ENCODE data around the gene MBP.
A peak's percentile ranks its signal among the peaks of the same experiment; 100 is the strongest.
"Not testable (repeated sequence)": the region's sequence is repeated elsewhere in the genome, so short reads cannot be mapped to it uniquely, and the experiment has no call there.

Gene MBP

DNA sequence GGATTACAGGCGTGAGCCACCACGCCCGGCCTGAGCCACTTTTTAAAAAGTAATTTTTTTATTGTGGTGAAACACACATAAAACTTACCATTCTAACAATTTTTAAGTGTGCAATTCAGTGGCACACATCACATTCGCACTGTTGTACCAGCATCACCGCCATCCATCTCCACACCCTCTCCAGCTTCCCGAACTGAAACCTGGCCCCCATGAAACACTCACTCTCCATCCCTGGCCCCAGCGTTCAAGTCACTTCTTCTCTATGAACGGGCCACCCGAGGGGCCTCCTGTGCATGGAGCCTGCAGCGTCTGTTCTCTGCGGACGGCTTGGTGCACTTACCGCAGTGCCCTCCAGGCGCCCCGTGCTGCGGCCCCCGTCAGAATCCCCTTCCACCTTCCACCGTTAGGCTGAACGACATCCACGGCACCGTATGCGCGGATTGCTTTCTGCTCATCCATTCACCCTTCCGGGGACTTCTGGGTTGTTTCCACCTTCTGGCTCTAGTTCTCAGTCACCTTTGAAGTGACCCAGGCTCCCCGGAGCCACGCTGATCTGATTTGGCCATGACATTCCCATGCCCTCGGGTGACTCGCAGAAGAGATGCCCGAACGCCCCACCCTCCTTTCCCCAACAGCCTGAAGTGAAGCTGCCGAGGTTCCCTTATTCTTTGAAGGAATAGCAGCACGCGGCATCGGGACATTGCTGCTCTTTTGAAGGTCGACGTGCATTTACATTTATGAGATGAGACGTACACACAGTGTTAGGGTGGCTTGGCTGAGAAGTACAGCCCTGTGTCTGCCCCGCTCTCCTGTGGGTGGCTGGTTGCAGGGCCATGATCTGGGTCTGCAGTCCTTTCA lies 134.4 kb downstream of the MBP start:
- no peak for DNase-seq

DNA sequence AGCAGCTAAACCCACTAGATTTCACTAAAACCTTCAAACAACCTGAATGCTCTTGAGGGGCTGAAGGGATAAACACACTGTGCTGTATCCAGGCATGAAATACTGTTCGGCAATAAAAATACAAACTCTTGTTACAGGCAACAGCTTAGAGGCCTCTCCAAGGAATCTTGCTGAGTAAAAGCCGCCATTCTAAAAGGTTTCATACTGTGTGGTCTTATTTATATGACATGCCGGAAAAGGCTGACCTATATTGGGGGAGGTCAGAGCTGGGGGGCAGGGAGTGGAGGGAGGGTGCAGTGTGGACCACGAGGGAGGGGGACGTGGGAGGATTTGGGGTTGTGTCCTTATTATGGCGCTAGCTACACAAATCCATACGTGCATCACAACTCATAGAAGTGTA lies 136.2 kb downstream of the MBP start:
- no peak for DNase-seq

DNA sequence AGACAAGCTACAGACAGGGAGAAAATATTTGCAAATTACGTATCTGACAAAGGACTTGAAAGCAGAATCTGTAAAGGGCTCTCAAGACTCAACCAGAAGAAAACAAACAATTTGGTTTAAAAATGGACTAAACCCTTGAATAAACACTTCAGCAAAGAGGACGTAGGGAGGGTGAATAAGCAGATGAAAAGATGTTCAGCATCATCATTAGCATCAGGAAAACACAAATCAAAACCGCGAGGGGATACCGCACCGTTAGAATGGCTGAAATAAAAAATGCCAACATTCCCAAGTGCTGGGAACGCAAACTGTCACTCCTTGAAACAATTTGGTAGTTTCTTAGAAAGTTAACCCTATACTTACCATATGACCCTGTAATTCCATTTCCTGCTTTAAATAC lies 136.7 kb downstream of the MBP start:
- no peak for DNase-seq

- no peak for DNase-seq
Observed at GRCh38 chr18:76994086-76994654, 138.4 kb downstream of the MBP start.

GRCh38 chr18:76993573-76993972 lies 139.0 kb downstream of the MBP start:
- DNase-seq: no peak

GRCh38 chr18:76993085-76993382 lies 139.5 kb downstream of the MBP start:
- no peak for DNase-seq

GRCh38 chr18:76992226-76993084 lies 140.1 kb downstream of the MBP start:
- DNase-seq: no peak

- DNase-seq: no peak
Observed at GRCh38 chr18:76991021-76991688, 141.4 kb downstream of the MBP start.

GRCh38 chr18:76990343-76991020 lies 142.1 kb downstream of the MBP start:
- DNase-seq: not testable (repeated sequence)

DNA sequence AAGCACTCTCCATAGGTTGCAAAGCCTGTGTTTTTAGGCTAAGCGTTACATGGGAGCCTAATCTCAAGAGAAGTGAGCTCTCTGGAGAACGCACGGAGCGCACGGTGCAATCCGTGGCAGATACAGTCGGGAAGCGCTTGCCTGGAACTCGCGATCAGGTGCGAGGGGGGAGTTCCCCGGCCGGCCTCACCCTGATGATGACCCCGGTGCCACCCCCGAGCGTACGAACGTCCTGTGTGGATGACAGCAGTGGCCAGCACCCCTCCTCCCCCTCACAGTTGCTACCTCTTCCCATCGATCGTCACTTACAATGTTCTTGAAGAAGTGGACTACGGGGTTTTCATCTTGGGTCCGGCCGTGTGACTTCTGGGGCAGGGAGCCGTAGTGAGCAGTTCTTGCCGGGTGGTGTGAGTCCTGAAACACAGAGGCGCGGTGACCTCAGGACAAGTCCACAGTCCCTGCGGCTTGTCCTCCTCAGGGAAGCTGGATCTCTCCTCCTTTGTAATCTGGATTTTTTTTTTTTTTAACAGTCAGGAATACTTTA lies 142.9 kb downstream of the MBP start:
- DNase-seq: no peak

DNA sequence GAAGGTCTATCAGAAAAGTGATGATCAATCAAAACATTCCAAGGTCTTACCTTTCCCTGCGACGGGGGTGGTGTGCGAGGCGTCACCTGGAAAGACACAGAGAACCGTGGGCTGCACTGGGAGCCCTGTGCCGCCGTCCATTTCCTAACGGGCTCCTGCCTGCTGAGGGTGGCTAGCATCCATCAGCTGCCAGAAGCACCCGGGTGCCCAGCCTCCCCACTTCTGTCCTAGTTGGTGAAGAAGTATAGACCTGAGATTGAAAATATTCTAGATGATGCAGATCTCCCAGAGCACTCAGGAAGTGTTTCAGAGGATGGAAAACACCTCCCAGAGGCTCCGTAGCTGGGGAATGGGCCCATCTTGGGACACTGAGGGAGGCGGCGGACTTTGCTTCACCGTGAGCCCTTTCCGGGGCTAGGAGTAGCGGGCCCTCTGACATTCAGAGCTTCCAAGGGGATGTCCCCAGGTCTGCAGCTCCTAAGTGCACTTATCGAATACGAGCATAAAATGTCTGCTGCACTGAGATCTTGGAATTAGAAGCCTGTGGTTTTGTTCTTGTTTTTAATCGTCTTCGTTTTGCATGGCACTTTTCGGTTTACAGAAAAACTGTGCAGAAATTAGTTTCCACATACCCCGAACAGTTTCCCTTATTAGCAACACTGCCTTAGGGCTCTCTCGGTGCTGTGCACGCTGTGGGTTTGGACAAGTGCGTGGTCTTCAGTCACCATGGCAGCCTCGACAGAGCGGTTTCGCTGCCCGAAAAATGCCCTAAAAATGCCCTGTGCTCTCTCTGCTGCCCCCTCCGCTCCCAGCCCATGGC lies 143.5 kb downstream of the MBP start:
- no peak for DNase-seq

DNA sequence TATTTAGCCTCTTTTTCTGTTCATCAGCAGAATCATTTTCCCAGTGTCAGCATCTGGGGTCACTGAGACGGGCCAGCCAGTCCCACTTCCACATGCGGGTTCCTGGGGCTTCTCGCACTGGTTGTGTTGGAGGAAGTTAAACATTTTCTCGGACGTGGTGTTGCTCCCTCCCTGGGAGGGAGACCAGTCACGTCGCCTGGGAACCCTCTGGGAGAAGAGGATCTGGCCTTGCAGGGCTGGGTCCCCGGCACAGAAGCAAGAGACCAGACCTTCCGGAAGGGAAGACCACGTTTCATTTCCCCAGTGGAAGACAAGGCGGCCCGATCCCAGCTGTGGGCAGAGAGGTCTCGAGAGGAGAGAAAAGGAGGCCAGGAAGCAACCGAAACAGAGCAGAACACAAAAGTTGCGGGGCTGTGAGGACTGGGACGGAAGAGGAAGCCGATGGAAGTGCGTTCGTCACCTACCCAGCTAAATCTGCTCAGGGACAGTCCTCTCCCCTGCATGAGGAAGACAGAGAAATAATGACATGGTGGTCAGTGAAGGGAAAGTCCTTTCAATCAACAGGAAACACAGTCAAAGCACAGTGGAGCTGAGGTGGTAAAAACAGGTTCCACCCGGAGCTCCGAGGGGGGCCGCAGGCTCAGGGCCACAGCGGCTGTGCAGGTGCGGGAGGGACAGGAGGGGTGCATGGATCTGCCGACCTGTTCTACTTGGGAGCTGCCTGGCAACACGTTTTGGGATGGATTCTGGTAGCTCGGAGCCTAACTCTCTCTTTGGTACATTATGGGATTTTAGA lies 144.4 kb downstream of the MBP start:
- DNase-seq: no peak

- DNase-seq: peak in 1 of 2 experiments; percentile 22
Observed at GRCh38 chr18:76986406-76986805, 146.2 kb downstream of the MBP start.

GRCh38 chr18:76985951-76986236 lies 146.7 kb downstream of the MBP start:
- DNase-seq: no peak

GRCh38 chr18:76985156-76985950 lies 147.2 kb downstream of the MBP start:
- DNase-seq: no peak

GRCh38 chr18:76984193-76985155 lies 148.1 kb downstream of the MBP start:
- DNase-seq: no peak

DNA sequence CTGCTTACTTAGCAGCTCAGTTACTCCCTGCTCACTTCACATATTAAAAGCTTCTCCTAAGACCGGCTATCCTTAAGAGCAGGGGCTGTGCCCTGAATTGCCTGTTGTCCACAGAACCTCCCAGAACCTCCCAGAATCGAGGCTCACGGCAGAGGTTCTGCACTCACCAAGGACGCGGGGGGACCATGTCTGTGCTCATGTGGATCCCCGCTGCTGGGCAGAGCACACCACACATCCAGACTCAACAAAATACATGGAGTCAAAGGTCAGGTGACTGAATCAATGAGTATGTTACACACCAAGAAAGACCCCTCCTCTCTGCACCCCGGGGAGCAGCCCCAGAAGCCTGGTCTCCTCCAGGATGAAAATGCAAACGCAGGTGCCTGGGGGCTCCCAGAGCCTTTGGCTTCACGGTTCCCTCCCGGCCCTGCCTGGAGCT lies 149.0 kb downstream of the MBP start:
- no peak for DNase-seq

- DNase-seq: peak; percentile 16 to 69
Observed at GRCh38 chr18:76982841-76983583, 149.6 kb downstream of the MBP start.
